GM18519 (cell line): ENCODE data around the gene PRDM11.

Experiments used
- ATAC-seq: cut with Tn5 transposase; IDR thresholded peaks from one replicate; pipeline ENCODE4 v1.9.1; 2021; ENCODE audit warnings: mild to moderate bottlenecking, moderate library complexity; ENCODE audit not compliant: unreplicated experiment, low FRiP score

Gene PRDM11

DNA sequence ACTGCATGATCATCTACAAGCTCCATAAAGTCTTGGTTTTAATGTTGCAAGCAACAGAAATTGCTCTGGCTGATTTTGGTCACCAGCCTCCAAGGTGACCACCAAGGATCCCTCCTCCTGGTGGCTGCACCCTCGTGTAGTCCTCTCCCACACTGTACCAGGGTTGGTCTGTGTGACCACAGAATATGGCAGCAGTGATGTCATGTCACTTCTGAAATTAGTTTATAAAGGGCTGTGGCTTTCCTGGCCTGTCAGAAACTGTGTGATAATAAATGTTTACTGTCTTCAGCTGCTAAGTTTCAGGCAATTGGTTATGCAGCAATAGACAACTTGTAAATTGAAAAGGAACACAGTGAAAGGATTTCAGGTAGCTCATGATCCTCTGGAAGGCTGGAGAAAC, 5.3 kb upstream of the PRDM11 start:
- no peak for ATAC-seq

DNA sequence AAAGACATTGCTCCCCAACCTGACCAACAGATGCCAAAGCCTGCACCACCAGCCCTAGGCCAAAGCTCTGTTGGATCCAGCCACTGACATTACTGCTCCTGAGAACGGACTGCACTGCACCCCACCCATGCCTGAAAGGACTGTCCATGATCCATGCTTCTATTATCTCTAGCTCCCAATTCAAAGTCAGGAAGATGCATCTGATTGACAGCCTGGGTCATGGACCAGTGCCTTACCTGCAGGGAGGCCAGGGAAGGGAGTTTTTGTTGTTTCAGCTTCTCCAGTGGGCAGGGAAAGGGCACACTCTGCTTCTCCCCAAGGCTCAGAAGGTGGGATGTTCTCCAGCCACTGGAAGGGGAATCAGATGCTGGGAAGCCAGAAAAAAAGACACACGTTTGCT, 4.8 kb upstream of the PRDM11 start:
- no peak for ATAC-seq

DNA sequence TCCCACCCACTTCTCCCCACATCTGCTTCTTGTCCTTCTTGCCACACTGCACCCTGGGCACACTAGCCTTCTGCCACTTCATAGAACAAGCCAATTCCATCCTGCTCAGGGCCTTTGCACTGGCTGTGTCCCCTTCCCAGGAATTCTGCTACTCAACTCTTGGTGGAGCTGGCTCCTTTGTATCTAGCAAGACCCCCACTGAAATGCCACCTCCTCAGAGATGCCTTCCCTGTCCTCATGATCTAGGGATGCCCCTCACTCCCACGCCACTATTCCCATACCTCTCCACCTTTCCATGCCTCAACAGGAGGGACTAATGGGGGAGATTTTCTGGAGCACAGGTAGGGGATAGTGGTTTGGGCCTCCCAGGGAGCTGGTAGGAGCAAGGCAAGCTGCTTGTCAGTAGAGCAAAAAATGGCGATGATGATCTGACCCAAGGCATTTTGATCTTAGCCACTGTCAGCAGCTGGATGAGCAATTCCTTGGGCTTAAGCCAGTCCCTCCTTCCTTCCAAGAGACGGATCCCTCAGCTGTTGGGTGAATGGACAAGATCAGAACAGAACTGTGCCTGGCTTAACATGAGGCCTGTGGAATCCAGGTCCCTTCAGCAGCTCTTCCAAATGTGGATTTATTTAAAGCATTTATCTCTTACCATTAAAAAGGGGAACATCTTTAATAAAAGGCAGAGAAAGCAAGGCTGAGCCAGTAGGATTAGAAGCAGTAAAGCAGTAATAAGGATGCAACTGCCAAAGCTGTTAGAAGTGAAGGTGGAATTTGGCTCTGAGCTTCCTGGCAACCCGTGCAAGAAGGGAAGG, 4.0 kb upstream of the PRDM11 start:
- no peak for ATAC-seq

DNA sequence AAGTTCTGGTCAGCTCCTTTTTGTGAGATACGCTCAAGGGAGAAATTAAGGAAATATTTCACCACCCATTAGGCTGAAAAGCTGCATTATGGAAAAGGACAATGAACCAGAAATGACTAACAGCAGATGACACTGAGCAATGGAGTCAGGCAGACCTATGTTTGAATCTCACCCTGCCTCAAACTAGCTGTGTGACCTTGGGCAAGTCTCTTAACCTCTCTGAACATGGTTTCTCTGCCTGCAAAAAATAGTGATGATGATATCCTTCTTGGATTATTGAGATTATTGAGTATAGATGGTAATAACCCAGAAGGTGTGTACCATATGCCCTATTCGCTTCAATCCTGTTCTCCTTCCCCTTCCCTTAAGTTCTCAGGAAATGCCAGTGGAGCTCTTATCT, 2.9 kb upstream of the PRDM11 start:
- no peak for ATAC-seq

DNA sequence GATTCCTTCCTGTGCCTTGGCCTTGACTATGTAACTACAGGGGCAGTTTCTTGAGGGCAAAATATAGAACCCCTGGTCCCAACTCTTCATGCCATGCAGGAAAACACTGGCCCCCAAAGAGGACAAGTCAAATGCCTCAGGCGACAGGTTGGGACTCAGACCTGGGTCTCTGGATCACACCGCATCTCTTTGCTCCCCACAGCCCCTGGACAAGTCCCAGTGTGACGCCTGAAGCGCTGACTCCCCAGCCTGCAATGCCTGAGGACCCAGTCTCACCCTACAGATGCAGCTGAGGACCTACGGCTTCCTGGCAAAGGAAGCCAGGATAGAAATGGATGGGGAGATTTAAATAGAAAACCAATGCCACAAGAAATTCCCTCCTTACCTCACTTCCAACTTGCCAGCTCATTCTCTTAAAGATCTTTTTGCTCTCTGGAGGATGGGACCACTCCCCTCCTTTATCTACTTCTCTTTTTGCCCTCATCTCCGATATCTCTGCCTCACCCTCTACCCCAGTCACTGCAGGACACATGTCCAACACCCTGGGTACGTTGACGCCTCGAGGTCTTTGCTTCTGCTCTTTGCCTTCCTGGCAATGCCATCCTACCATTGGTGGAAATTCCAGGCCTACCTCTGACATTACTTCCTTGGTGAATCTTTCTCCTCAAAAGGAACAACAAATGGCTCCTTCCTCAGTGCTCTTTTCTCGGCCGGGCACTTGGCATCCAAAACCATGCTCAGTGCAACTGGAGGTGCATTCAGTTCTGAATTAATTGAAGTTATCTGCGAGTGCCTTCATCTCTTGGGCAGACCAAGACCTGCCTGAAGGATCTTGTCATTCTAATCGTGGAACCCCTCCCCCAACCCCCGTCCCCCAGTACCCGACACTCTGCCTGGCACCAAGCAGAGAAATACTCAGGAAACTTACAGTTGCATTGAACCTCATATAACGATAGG, 2.0 kb upstream of the PRDM11 start:
- ATAC-seq = no peak

DNA sequence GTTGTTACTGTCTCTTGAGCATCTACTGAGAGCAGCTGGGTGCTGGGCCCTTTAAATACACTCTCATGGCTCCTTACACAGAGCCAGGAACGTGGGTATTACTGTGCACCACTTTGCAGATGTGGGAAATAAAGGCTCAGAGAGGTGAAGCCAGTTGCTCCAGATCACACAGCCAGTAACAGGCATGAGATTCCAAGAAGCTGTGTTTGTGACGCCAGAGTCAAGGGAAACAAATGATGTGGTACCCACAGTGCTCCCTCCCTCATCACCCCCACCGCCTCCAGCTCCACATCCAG, 1.4 kb upstream of the PRDM11 start:
- ATAC-seq = no peak

DNA sequence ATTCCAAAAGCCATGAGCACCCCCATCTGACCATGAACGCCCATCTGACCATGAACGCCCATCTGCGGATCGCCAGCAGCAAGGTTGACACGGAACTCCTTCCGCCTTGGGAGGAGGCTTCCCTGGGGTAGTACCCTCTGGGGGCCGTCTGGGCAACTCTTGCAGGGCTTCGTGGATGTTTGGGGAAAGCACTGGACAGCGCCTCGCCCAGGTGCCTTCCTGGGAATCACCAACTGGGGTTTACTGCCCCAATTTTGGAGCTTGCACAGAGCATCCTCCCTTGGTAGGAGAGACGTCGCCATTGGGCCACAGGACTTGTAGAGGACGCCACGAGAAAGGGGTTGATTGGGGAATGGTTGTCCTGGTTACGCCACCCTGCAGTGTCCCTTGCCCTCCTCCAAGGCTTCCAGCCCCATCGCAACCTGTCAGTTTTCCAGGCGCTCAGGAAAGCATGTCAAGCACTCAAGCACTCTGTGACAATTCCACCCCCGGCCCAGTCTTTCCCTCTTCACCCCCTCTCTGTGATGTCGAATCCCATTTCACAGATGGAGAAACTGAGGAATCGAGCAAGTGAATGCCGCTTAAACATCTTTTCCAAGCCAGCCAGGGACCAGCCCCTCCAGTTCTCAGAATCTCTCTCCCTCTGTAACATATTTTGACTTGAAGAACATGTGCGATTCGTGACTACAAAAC, 914 bp upstream of the PRDM11 start:
- no peak for ATAC-seq

DNA sequence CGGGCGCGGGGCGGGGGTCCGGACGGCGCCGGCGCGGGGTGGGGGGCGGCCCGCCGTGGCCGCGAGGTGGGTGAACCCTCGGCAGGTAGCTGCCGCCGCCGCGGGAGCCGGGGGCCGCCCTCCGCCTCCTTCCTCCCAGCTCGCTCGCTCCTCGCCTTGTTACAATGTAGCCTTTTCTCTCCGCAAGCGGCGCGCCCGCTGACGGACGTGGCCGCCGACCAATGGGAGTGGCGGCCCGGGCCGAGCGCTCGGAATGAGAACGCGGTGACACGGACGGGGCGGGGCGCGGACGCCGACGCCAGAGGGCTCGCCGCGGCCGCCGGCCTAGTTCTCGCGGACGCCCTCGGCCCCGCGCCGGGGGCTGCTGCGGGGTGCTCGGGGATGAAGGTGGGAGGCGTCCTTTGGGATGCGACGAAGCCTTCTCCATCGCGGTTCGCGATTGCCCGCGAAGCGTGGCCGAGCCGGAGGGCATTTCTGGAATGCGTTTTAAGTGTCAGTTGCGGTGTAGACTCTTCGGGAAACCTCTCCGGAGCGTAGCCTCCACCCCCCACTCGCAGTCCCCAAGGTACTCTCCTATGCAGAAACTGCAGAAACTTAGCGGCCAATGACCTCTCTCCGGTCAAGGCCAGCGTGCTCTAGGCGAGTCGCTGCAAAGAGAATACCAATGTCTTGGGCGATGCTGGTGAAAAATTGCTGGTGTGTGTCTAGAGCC, 734 bp downstream of the PRDM11 start:
- ATAC-seq = peak; percentile 98

DNA sequence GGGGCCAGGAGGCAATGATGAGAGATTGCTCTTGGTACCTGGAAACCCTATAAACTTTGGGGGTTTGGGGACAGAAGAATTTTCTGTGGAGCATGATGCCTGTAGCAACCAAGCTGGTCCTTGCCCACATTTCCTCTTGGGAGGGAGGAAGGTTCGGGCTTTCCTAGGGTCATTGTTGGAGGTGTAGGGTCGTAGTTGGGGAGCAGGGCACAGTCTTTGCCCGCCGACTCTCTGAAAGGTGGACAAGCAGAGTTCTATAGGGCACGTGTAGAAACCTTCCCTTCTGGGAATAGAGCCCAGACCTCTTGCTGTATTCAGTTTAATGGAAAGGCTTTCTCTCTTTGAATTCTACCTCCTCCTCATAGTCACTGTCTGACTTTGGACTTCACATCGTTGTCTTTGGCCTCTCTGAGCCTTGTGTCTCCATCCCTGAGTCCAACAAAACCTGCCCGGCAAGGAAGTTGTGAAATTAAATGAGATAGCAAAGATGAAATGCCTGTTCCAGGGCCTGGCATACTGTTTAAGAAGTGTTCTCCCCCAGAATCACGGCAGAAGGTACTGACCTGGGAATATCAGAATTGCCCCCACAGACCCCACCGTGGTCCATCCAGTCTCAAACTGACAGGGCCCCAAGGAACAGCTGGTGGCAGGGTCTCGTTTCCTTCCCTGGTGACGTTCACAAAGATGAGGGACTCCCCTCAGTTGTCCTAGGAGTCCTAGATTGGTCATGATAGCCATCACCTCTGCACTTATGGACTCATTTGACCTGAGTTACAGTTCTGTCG, 1.6 kb downstream of the PRDM11 start:
- ATAC-seq = no peak

DNA sequence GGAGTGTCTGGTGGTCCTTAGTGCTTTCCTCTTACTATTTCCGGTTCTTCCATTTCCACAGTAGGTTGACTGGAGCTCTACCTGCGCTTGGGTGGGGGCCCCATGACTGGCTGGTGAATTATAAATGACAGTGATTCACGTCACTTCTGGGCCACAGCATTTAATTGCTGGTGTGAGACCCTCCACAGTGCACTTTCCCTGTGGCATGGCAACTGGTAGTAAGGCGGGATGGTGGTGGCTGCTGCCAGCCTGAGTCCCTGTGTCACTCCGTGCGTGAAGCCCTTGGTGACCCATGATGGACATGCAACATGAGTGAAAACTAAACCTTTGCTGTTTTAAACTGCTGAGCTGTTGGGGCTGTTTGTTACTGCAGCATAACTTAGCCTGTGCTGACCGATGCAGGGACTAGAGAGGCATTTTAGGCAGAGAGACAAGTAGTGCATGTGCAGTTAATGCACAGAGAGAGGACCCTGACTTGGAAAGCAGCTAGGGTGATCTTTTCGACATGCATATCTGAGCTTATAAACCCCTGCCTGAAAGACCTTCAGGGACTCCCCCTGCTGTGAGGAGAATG, 3.1 kb downstream of the PRDM11 start:
- ATAC-seq = no peak

DNA sequence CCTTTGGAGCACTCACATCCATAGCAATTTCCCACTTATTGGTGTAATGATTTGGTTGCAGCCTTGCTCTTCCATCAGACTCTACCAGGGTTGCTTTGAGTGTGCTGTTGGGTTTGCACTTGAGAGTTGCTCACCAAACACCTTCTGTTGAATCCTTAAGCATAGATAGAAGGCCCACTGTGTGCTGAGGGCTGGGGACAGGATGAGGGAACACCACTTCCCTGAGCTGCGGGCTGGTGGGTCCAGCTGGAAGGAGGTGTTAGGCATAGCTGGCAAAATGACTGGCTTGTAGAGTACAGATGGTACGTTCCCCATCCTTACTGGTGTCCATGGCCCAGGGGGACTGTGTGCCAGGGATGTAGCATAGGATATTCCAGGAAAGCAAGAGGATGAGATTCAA, 3.9 kb downstream of the PRDM11 start:
- no peak for ATAC-seq

DNA sequence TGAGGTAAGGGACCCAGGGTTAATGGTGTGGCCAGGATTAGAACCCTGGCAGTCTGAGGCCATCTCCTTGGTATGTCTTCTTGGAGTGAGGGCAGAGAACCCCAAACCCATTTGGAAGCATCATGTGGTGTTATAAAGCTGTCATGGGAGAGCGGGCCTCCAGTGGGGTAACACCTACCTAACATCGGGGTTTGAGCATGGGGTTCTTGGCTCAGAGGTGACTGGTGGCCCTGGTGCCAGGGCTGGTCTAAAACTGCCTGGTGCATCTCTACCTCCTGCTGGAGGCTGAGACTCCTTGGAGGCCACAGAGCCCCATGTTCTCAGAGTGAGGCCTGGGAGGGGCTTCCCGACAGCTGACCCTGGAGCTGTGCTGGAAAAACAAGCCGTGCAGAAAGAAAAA, 4.5 kb downstream of the PRDM11 start:
- ATAC-seq = no peak

DNA sequence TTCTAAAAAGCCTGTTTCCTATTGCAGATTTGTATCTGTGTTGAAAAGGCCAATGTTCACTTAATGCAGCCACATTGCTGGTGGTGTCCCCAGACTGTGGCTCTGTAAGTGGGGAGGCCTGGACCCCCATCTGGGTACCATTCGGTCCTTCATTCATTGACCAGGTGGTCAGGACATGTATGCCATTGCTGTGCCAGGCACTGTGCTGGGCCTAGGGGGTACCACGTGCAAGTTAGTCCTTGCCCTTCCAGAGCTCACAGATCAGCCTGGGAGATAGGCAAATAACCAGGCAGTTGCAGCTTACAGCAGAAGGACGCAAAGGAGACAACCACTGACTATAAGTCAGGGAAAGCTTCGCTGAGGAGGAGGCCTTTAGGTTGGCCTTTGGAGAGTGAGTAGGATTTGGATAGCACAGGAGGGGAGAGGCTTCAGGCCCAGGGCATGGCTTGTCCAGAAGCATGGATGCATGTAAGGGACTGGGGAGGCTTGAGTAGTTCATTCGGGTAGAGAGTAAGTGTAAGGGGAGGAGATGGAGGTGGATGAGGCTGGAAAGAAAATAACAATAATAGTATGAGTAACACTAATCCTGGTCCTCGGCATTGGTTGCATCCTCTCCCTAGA, 5.0 kb downstream of the PRDM11 start:
- no peak for ATAC-seq

DNA sequence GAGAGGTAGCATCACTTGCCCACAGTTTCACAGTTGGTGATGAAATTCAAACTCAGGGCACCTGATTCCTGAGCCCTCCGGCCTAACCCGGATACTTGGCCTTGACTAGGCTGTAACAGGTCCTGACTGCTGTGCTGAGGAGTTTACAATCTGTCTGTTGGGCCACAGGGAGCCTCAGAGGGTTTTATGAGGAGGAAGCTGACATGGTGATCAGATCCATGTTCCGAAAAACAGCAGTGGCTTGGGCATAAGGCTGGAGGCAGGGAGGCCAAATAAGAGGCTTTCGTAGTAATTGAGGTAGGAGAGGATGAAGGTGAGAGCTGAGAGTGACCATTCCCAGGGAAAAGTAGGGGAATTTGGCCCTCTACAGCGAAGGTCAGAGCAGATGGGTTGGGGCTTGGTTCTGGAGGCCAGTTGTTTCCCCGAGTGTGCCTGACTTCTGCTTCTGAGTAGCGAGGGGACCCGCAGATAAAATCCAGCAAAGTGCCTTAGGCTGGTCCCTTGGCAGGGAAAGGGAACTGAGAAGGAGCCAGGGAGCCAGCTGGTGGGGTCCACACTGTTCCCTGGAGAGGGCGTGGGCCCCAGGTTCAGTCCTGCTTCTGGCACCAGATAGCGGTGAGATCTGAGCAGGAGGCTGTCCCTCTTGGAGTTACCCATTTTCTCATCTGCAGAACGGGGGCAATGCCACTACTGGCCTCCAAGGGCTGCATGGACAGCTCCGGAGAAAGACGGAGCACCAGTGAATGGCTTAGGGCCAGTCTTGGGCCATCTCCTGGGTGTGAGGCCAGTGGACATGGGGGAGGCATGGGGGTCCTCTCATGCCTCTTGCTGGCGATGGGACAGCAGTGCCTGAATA, 6.5 kb downstream of the PRDM11 start:
- no peak for ATAC-seq

DNA sequence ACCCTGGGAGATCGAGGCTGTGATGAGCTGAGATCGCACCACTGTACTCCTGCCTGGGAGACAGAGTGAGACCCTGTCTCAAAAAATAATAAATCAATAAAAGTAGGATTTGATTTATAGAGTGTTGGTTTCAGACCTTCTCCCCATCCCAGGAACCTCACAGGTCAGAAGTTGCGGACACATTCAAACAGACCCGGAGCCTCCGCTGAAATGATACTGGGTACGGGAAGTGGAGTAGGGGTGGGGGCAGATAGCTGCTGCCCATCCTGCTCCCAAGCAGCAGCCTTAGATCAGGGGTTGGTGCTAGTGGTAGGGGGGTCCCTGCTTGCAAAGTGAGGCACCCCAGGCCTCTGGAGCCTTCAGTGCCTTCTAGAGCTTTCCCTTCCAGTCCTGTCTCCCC, 7.8 kb downstream of the PRDM11 start:
- no peak for ATAC-seq

DNA sequence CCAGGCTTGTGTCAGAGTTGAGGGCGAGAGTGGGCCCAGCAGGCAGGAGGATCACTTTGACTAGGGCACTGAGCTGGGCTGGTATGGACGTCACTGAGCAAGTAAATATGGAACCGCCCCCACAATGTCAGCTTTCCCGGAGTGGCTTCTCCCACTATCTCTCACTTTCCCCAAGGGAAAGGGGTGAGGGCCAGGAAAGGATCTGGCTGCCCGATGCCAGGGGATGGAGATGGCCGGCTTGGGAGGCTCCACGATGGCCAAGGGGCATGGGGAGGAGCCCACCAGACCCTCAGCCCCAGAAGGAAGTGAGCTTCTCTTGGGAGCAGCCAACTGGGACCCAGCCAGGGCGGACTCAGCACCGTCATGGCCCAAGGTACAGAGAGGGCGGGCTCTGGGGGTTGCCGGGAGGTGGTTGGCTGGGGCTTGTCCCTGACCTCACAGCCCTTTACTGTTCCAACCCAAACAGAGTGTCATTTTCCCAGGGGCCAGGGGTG, 8.7 kb downstream of the PRDM11 start:
- ATAC-seq = no peak

DNA sequence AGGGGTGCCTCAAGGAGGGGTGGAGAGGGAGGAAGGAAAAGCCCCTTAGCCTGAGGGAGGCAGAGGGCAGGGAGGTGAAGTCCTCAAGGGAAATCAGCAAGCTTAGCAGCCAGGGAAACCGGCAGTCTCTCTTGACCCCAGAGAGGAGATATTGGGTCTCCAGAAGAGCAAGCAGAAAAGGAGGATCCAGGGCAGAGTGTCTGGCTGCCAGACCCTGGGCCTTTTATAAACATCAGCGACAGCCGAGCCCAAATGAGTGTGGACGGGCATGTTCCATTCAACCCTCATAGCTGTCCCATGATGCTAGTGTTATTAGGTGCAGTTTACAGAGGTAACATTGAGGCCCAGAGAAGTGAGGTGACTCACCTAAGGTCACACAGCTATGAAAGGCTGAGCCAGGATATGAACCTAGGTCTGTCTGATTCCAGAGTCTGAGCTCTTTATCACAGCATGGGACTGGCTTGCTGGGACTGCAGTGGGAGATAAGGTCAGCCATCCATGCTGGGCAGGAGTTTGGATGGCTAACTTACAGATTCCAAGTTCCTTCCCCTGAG, 9.3 kb downstream of the PRDM11 start:
- ATAC-seq = no peak

DNA sequence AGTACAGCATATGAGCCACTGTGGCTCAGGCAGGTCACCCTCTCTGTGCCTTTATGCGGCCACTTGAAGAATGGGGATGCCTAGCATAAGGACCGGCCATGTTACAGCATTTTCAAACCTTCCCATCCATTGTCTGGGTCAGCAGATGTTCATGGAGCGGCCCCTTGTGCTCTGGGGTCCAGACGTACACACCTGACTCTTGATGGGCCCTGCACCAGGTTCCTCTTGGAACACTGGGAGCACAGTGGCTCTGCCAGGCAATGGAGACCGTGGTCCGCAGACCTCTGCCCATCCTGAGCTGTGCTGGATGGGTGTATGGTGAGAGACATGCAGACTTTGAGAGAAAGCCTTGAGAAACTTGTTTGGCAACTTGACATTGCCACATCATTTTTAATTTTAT, 9.8 kb downstream of the PRDM11 start:
- ATAC-seq = no peak
